Measurements from ENCODE around the gene BICRA. TPM values are rescaled to one million over a fixed set of nuclear protein-coding genes. Genes with fewer than 3 reads are reported as not detected.

Gene BICRA
- total and polyA plus RNA-seq, 4 donors: 6.1 to 16.1 (median 6.7) TPM

DNA sequence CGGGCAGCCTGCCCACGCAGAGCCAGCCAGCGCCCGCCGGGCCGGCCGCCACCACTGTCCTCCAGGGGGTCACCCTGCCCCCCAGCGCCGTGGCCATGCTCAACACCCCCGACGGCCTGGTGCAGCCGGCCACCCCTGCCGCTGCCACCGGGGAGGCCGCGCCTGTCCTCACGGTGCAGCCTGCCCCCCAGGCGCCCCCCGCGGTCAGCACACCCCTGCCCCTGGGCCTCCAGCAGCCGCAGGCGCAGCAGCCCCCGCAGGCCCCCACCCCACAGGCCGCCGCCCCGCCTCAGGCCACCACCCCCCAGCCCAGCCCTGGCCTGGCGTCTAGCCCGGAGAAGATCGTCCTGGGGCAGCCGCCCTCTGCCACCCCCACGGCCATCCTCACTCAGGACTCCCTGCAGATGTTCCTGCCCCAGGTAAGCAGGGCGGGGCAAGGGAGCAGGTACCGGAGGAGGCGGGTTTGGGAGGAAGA is 72.0 kb downstream of the BICRA start:
- ATAC-seq (ENCODE audit: insufficient read depth, low FRiP score) (no peak), DNase-seq (no peak)
- H3K4me1 ChIP-seq (ENCODE audit: control insufficient read depth in 5 of 5, insufficient read depth in 5 of 5, low read length in 5 of 5): no peaks in the 10 kb centered on the region
- peaks cover 9 to 38% (median 13%) of the 10 kb centered on the region in 4 donors for H3K36me3 ChIP-seq (ENCODE audit: control insufficient read depth in 4 of 4, insufficient read depth in 4 of 4, low read length in 4 of 4)
- TF ChIP-seq CTCF (IDR thresholded peaks at IDR 0.05; ENCODE audit: control extremely low read depth, extremely low read depth): no peak
- H3K9me3 ChIP-seq (ENCODE audit: control insufficient read depth in 4 of 4, insufficient read depth in 3 of 4, low read length in 3 of 4): peaks cover 0 to 2% (median 0%) of the 10 kb centered on the region in 4 donors
- no peak overlapping the region for H3K4me3 ChIP-seq
- no peak overlapping the region for H3K9ac ChIP-seq (ENCODE audit: insufficient read depth in 1 of 2, low read length in 2 of 2)
- no peak overlapping the region for H3K27ac ChIP-seq (ENCODE audit: low read depth in 1 of 2, low read length in 1 of 2)
- no peaks in the 10 kb centered on the region for H3K27me3 ChIP-seq (ENCODE audit: control insufficient read depth in 3 of 3, insufficient read depth in 3 of 3, low read length in 2 of 3)
- WGBS, 2 donors: 95% methylated on average over 23 to 34 of the region's 34 CpGs

GRCh38 chr19:47681388-47681787 is 72.5 kb downstream of the BICRA start:
- no peaks in the 10 kb centered on the region for H3K27me3 ChIP-seq (ENCODE audit: control insufficient read depth in 3 of 3, insufficient read depth in 3 of 3, low read length in 2 of 3)
- peaks cover 9 to 36% (median 13%) of the 10 kb centered on the region in 4 donors for H3K36me3 ChIP-seq (ENCODE audit: control insufficient read depth in 4 of 4, insufficient read depth in 4 of 4, low read length in 4 of 4)
- no peaks in the 10 kb centered on the region for H3K4me1 ChIP-seq (ENCODE audit: control insufficient read depth in 5 of 5, insufficient read depth in 5 of 5, low read length in 5 of 5)
- H3K9me3 ChIP-seq (ENCODE audit: control insufficient read depth in 4 of 4, insufficient read depth in 3 of 4, low read length in 3 of 4): peaks cover 0 to 2% (median 0%) of the 10 kb centered on the region in 4 donors
- TF ChIP-seq CTCF (IDR thresholded peaks at IDR 0.05; ENCODE audit: control extremely low read depth, extremely low read depth): no peak
- 90 to 95% methylated on average over 6 of the region's 6 CpGs for WGBS, 2 donors
- no peak overlapping the region for H3K4me3 ChIP-seq
- no peak overlapping the region for H3K27ac ChIP-seq (ENCODE audit: low read depth in 1 of 2, low read length in 1 of 2)
- DNase-seq (no peak), ATAC-seq (ENCODE audit: insufficient read depth, low FRiP score) (no peak)
- no peak overlapping the region for H3K9ac ChIP-seq (ENCODE audit: insufficient read depth in 1 of 2, low read length in 2 of 2)

DNA sequence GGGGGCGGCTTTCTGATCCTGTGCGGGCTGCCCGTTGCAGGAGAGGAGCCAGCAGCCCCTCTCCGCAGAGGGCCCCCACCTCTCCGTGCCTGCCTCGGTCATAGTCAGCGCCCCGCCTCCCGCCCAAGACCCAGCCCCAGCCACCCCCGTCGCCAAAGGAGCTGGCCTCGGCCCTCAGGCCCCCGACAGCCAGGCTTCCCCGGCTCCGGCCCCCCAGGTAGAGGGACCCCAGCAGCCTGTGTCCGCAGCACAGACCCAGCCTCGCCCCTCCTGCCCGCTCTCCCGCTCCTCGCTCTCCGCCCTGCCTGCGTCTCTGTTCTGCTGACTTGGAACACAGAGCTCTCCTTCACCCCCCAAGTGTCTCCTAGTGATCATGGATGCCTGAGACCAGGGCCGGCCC is 73.0 kb downstream of the BICRA start:
- TF ChIP-seq CTCF (IDR thresholded peaks at IDR 0.05; ENCODE audit: control extremely low read depth, extremely low read depth): no peak
- Histone ChIP-seq H3K9ac (ENCODE audit: insufficient read depth in 1 of 2, low read length in 2 of 2) (no peak overlapping the region), H3K36me3 (ENCODE audit: control insufficient read depth in 4 of 4, insufficient read depth in 4 of 4, low read length in 4 of 4) (peaks cover 7 to 34% (median 11%) of the 10 kb centered on the region in 4 donors), H3K27ac (ENCODE audit: low read depth in 1 of 2, low read length in 1 of 2) (no peak overlapping the region), H3K9me3 (ENCODE audit: control insufficient read depth in 4 of 4, insufficient read depth in 3 of 4, low read length in 3 of 4) (peaks cover 0 to 2% (median 0%) of the 10 kb centered on the region in 4 donors), H3K4me3 (no peak overlapping the region), H3K27me3 (ENCODE audit: control insufficient read depth in 3 of 3, insufficient read depth in 3 of 3, low read length in 2 of 3) (no peaks in the 10 kb centered on the region), H3K4me1 (ENCODE audit: control insufficient read depth in 5 of 5, insufficient read depth in 5 of 5, low read length in 5 of 5) (no peaks in the 10 kb centered on the region)
- WGBS, 2 donors: 94 to 95% methylated on average over 22 to 23 of the region's 23 CpGs
- no peak for DNase-seq
- no peak for ATAC-seq (ENCODE audit: insufficient read depth, low FRiP score)

DNA sequence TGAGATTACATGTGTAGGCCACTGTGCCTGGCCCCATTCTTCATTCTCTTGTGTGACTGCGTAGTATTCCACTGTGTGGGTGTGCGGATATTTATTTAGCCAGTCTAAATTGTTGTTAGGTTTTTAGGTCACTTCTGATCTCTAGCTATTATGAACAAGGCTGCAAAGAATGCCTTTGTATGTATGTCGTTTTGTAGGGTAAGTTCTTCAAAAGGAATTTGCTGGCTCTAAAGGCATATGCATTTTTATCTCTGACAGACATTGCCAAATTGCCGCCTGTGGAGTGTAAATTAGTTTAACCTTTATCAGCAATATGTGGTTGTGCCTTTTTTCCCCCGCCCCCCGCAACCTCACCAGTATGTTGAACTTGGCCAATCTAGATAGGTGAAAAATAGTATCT is 74.0 kb downstream of the BICRA start:
- no peaks in the 10 kb centered on the region for H3K4me1 ChIP-seq (ENCODE audit: control insufficient read depth in 5 of 5, insufficient read depth in 5 of 5, low read length in 5 of 5)
- peaks cover 0 to 2% (median 0%) of the 10 kb centered on the region in 4 donors for H3K9me3 ChIP-seq (ENCODE audit: control insufficient read depth in 4 of 4, insufficient read depth in 3 of 4, low read length in 3 of 4)
- DNase-seq (no peak), ATAC-seq (ENCODE audit: insufficient read depth, low FRiP score) (no peak)
- H3K27ac ChIP-seq (ENCODE audit: low read depth in 1 of 2, low read length in 1 of 2): no peak overlapping the region
- H3K36me3 ChIP-seq (ENCODE audit: control insufficient read depth in 4 of 4, insufficient read depth in 4 of 4, low read length in 4 of 4): peaks cover 5 to 31% (median 8%) of the 10 kb centered on the region in 4 donors
- no peak overlapping the region for H3K9ac ChIP-seq (ENCODE audit: insufficient read depth in 1 of 2, low read length in 2 of 2)
- no peaks in the 10 kb centered on the region for H3K27me3 ChIP-seq (ENCODE audit: control insufficient read depth in 3 of 3, insufficient read depth in 3 of 3, low read length in 2 of 3)
- no peak for TF ChIP-seq CTCF (IDR thresholded peaks at IDR 0.05; ENCODE audit: control extremely low read depth, extremely low read depth)
- WGBS, 2 donors: 91 to 93% methylated on average over 6 of the region's 6 CpGs
- H3K4me3 ChIP-seq: no peak overlapping the region
